MM.1S (cell line): Measurements from ENCODE around the gene LTO1.

Experiments used
- EZH2 ChIP-seq: fragments of 300-600 bp; sonication (generic); optimal IDR thresholded peaks from 2 replicates; pipeline ENCODE3; 2017; ENCODE audit warnings: low read depth, mild to moderate bottlenecking, antibody characterized with exemption, low read length, mixed read lengths
- TF ChIP-seq, protein P1 (sequence below): fragments of 300-600 bp; sonication (generic); IDR thresholded peaks from 2 replicates; pipeline ENCODE4 v1.5.1; 2016; ENCODE audit warnings: antibody characterized with exemption, low read length, mixed read lengths

GRCh38 chr11:69674267-69674885, 777 bp downstream of the LTO1 start:
- TF ChIP-seq, protein P1, sequence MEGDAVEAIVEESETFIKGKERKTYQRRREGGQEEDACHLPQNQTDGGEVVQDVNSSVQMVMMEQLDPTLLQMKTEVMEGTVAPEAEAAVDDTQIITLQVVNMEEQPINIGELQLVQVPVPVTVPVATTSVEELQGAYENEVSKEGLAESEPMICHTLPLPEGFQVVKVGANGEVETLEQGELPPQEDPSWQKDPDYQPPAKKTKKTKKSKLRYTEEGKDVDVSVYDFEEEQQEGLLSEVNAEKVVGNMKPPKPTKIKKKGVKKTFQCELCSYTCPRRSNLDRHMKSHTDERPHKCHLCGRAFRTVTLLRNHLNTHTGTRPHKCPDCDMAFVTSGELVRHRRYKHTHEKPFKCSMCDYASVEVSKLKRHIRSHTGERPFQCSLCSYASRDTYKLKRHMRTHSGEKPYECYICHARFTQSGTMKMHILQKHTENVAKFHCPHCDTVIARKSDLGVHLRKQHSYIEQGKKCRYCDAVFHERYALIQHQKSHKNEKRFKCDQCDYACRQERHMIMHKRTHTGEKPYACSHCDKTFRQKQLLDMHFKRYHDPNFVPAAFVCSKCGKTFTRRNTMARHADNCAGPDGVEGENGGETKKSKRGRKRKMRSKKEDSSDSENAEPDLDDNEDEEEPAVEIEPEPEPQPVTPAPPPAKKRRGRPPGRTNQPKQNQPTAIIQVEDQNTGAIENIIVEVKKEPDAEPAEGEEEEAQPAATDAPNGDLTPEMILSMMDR, result no peak
- TF ChIP-seq EZH2, result no peak
